Breast epithelium (tissue), 4 donors: ENCODE measurements around the gene FGFR1OP2. TPM values are rescaled to one million over a fixed set of nuclear protein-coding genes. Genes with fewer than 3 reads are reported as not detected.
"Not testable (repeated sequence)": the region's sequence is repeated elsewhere in the genome, so short reads cannot be mapped to it uniquely, and the experiment has no call there.

Source experiments
- DNase-seq, 2 donors: peaks; one replicate each; pipeline ENCODE4 v3.0.0-alpha.2; 2019; ENCODE audit warnings: low spot score in 2 of 2
- H3K27ac ChIP-seq, 2 donors: fragments of 200-600 bp; sonication (generic) in 1 of 2; one replicate each; pipeline ENCODE4 v1.5.1; 2016 to 2019; ENCODE audit warnings: mild to moderate bottlenecking in 1 of 2
- H3K27me3 ChIP-seq, 2 donors: fragments of 200-600 bp; sonication (generic) in 1 of 2; one replicate each; pipeline versions ENCODE4 v1.5.1 to v1.6.0; 2017 to 2019; ENCODE audit warnings: control low read depth in 1 of 2, mild to moderate bottlenecking in 1 of 2
- H3K36me3 ChIP-seq: fragments of 200-600 bp; one replicate; pipeline ENCODE4 v1.5.1; 2019
- H3K4me1 ChIP-seq, 2 donors: fragments of 200-600 bp; sonication (generic); one replicate each; pipeline ENCODE4 v1.5.1; 2016 to 2019; ENCODE audit warnings: control low read depth in 1 of 2
- H3K4me3 ChIP-seq, 3 donors: fragments of 200-600 bp; sonication (generic); 1 replicate in 2 of 3; 2 replicates in 1 of 3; pipeline ENCODE4 v1.5.1; 2016 to 2019; ENCODE audit warnings: mild to moderate bottlenecking in 3 of 3, moderate library complexity in 2 of 3
- H3K9me3 ChIP-seq, 2 donors: fragments of 200-600 bp; sonication (generic) in 1 of 2; one replicate each; pipeline ENCODE4 v1.5.1; 2016 to 2019; ENCODE audit warnings: control low read depth in 1 of 2
- POLR2A ChIP-seq: fragments of 450-650 bp; IDR thresholded peaks from one replicate; pipeline ENCODE4 v1.6.1; 2016; ENCODE audit warnings: antibody characterized with exemption, mild to moderate bottlenecking, moderate library complexity
- POLR2AphosphoS5 ChIP-seq, 3 donors: sonication (generic); formaldehyde crosslinking; IDR thresholded peaks; one replicate each; pipeline ENCODE4 v1.6.1; 2017; ENCODE audit warnings: antibody characterized with exemption in 3 of 3
- intact Hi-C: fragments of 100-400 bp; cut with DNase I; formaldehyde crosslinking; loops from one replicate; pipeline ENCODE4 v1.15.1; 2023; ENCODE audit warnings: low total_unique reads
- total RNA-seq, 3 donors: library from RNA; depleted of rRNA; stranded (reverse); fragments of >200 nt; gene quantifications; one replicate each; pipeline ENCODE4 v1.1.0, GENCODE V29; 2016
- TF ChIP-seq, protein P1 (sequence below), 3 donors: fragments of 450-650 bp; IDR thresholded peaks; one replicate each; pipeline ENCODE4 v1.5.1; 2016 to 2017; ENCODE audit warnings: antibody characterized with exemption in 3 of 3, mild to moderate bottlenecking in 3 of 3, moderate library complexity in 3 of 3

Gene FGFR1OP2
- total RNA-seq, result 100 to 1,000 TPM in 1 of 3 donors, 10 to 100 TPM in 2; 87.8 to 111 (median 92.5) TPM

GRCh38 chr12:26937863-26938700 is at the start of gene FGFR1OP2, which contains the start of gene INTS13:
Gene FGFR1OP2 (plus strand): TSS chr12:26938470. CDS start chr12:26954159, 15,689 bp downstream.
Gene INTS13 (minus strand): TSS chr12:26937981. CDS start chr12:26936803, 1,178 bp downstream.
- Histone ChIP-seq H3K27ac (peak within 1 kb of the TSS; percentile 95), H3K4me3 (peak within 1 kb of the TSS; percentile 85 to 97 (median 95)), H3K36me3 (no peaks in the 10 kb centered on the region), H3K9me3 (no peaks in the 10 kb centered on the region), H3K27me3 (no peaks in the 10 kb centered on the region), H3K4me1 (peaks cover 0 to 10% of the 10 kb centered on the region in 2 donors)
- TF ChIP-seq POLR2A (peak; percentile 97), POLR2AphosphoS5 (IDR thresholded peaks at IDR 0.05) (peak; percentile 94 to 96 (median 94))
- TF ChIP-seq, protein P1, sequence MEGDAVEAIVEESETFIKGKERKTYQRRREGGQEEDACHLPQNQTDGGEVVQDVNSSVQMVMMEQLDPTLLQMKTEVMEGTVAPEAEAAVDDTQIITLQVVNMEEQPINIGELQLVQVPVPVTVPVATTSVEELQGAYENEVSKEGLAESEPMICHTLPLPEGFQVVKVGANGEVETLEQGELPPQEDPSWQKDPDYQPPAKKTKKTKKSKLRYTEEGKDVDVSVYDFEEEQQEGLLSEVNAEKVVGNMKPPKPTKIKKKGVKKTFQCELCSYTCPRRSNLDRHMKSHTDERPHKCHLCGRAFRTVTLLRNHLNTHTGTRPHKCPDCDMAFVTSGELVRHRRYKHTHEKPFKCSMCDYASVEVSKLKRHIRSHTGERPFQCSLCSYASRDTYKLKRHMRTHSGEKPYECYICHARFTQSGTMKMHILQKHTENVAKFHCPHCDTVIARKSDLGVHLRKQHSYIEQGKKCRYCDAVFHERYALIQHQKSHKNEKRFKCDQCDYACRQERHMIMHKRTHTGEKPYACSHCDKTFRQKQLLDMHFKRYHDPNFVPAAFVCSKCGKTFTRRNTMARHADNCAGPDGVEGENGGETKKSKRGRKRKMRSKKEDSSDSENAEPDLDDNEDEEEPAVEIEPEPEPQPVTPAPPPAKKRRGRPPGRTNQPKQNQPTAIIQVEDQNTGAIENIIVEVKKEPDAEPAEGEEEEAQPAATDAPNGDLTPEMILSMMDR (IDR thresholded peaks at IDR 0.05), result peak in 1 of 3 donors; percentile 10
- intact Hi-C loops, result no loop called here
- peak; percentile 97 to 98 for DNase-seq

GRCh38 chr12:26890784-26891183 is 47.5 kb upstream of the FGFR1OP2 start:
- intact Hi-C loops, result no loop called here
- Histone ChIP-seq H3K27ac (no peak overlapping the region), H3K4me1 (no peaks in the 10 kb centered on the region), H3K27me3 (no peaks in the 10 kb centered on the region), H3K4me3 (no peak overlapping the region), H3K9me3 (no peaks in the 10 kb centered on the region), H3K36me3 (no peaks in the 10 kb centered on the region)
- no peak for DNase-seq
- TF ChIP-seq POLR2A (no peak), POLR2AphosphoS5 (IDR thresholded peaks at IDR 0.05) (no peak)
- TF ChIP-seq, protein P1 (IDR thresholded peaks at IDR 0.05), result no peak

GRCh38 chr12:26891704-26892103 is 46.6 kb upstream of the FGFR1OP2 start:
- Histone ChIP-seq H3K4me3 (no peak overlapping the region), H3K4me1 (no peaks in the 10 kb centered on the region), H3K27ac (no peak overlapping the region), H3K27me3 (no peaks in the 10 kb centered on the region), H3K36me3 (no peaks in the 10 kb centered on the region), H3K9me3 (no peaks in the 10 kb centered on the region)
- TF ChIP-seq POLR2A, result no peak
- no peak for TF ChIP-seq POLR2AphosphoS5 (IDR thresholded peaks at IDR 0.05)
- TF ChIP-seq, protein P1 (IDR thresholded peaks at IDR 0.05), result no peak
- DNase-seq, result no peak
- intact Hi-C loops, result no loop called here

GRCh38 chr12:26895672-26896071 is 42.6 kb upstream of the FGFR1OP2 start:
- no peaks in the 10 kb centered on the region for H3K27me3 ChIP-seq
- H3K4me1 ChIP-seq, result no peaks in the 10 kb centered on the region
- H3K4me3 ChIP-seq, result no peak overlapping the region
- no peaks in the 10 kb centered on the region for H3K9me3 ChIP-seq
- intact Hi-C loops, result no loop called here
- no peak for DNase-seq
- H3K27ac ChIP-seq, result no peak overlapping the region
- TF ChIP-seq POLR2AphosphoS5 (IDR thresholded peaks at IDR 0.05) (no peak), POLR2A (no peak)
- TF ChIP-seq, protein P1 (IDR thresholded peaks at IDR 0.05), result no peak
- H3K36me3 ChIP-seq, result no peaks in the 10 kb centered on the region

DNA sequence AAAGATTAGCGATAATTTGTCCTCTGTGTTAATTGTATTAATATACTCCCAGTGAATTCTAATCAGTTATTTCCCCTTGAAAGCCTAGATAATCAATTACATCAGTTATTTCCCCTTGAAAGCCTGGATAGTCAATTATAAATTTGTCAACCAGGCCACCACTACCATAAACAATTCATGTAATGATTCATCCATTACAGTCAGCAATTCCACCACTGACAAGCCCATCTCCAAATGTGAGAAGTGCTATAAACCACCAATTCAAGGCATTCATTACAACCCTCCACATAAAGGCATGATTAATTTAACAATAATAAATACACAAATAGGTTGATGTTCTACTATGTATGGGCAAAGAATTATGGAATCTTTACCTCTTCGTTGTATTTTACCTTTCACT is 41.4 kb upstream of the FGFR1OP2 start:
- TF ChIP-seq POLR2A (no peak), POLR2AphosphoS5 (IDR thresholded peaks at IDR 0.05) (no peak)
- TF ChIP-seq, protein P1 (IDR thresholded peaks at IDR 0.05), result no peak
- no peak for DNase-seq
- Histone ChIP-seq H3K4me3 (no peak overlapping the region), H3K9me3 (no peaks in the 10 kb centered on the region), H3K27me3 (no peaks in the 10 kb centered on the region), H3K4me1 (no peaks in the 10 kb centered on the region), H3K27ac (no peak overlapping the region), H3K36me3 (no peaks in the 10 kb centered on the region)
- intact Hi-C loops, result no loop called here

DNA sequence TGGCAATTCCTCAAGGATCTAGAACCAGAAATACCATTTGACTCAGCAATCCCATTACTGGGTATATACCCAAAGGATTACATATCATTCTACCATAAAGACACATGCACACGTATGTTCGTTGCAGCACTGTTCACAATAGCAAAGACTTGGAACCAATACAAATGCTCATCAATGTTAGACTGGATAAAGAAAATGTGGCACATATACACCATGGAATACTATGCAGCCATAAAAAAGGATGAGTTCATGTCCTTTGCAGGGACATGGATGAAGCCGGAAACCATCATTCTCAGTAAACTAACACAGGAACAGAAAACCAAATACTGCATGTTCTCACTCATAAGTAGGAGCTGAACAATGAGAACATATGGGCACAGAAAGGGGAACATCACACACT is 34.9 kb upstream of the FGFR1OP2 start:
- H3K27ac ChIP-seq, H3K36me3 ChIP-seq, intact Hi-C loops, H3K9me3 ChIP-seq, H3K4me1 ChIP-seq, H3K4me3 ChIP-seq, DNase-seq, H3K27me3 ChIP-seq: not testable (repeated sequence)
